NCI-H2196 treated with DMSO at 0.1 percent for 48 hours (cell line): Measurements from ENCODE around the gene IGFALS.
A peak's percentile ranks its signal among the peaks of the same experiment; 100 is the strongest.
"Not testable (repeated sequence)": the region's sequence is repeated elsewhere in the genome, so short reads cannot be mapped to it uniquely, and the experiment has no call there.

Experiments used
- DNase-seq: peaks from one replicate; lab custom pipeline; 2025; ENCODE audit not compliant: unreplicated experiment; lab: John Stamatoyannopoulos, UW

IGFALS gene

DNA sequence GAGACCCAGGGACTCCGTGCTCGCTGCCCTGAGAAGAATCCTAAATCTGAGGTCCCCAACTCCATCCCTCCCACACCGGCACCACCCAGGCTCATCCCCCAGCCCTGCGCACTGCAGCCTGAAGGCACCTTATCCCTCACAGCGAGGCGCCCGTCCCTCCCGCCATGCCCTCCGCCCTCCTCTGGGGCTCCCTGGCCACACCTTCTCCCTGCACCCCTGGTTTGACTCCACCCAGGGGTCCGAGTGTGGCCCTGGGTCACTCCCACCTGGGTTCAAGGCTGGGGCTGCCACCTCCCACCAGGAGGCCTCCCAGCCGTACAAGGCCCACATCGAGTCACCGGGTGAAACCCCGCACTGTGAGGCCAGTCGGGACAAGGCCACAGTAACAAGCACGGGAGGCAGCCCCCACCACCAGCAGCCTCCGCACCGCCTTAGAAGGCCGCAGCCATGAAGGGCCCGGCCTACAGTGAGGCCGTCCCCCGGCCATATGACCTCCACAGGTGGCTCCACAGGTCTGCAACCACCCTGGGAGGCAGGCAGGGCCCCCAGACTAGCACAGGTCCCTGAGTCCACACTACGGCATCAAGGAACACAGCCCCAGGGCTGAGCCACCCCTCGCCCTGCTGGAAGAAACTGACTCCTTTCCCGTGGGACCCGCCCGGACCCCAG, 24.8 kb upstream of the IGFALS start:
- DNase-seq = no peak

DNA sequence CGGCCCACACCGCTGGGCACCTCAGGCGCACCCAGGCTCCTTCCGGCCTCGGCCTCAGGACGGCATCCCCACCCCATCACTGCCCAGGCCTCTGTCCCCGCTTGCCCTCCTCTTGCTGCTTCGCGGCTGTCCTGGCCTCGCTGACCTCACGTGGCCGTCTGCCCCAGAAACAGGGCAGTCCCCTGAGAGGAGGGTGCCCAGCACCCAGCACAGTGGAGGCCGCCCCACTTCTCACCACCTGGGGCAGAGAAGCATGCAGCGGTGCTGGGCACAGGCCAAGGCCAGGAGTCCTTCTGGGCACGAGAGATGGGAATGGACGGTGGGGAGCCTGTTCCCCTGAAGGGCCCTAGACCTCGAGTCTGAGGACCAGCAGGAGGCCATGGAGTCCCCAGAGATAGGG, 24.2 kb upstream of the IGFALS start:
- DNase-seq = no peak

DNA sequence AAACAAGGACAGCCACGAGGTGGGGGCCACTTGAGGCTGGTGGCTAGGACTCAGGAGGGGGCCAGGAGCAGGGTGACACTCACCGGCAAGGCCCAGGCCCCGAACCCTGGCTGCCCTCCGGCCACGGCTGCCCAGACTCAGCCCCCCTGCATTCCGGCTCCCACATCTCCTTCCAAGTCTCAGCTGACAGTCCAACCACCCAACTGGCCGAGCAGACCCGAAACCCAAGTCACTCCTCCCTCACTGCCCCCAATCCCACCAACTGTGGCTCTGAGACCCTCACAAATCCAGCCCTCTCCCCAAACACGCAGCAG, 23.7 kb upstream of the IGFALS start:
- no peak for DNase-seq

DNA sequence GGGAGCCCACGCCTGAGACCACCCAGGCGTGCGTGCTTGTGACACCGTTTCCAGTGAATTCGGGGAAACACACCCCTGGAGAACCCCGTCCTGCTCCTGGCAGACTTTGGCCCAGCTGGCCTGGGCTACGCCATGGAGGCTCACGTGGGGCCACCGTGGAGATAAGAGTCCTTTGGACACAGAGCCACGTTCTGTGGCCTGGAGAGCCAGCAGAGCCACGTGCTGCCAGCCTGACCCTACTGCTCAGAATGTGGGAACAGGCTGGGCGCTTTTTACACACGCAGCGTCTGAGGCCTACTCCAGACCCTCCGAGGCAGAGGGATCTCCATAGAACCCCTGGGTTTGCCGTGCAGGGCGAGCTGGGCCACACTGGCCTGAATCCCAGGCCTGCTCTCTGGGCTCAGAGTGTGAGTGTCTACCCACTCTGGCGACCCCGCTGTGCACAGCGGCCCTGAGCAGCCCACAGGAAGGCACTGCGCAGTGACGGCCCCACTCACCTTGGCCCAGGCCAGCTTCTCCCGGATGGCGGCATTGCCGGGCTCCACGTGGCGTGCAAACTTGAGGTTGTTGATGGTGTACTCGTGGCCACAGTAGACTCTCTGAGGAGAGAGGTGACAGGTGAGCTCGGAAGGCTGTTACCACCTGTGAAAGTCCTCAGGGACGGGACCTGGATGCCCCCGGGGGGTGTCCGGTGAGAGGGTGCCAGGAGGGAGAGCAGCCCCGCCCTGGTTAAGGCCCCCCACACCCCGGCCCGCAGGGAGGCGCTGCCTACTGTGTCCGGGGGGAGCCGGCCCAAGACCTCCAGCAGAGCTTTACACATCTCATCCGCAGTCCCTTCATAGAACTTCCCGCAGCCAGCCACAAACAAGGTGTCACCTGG, 23.1 kb upstream of the IGFALS start:
- no peak for DNase-seq

DNA sequence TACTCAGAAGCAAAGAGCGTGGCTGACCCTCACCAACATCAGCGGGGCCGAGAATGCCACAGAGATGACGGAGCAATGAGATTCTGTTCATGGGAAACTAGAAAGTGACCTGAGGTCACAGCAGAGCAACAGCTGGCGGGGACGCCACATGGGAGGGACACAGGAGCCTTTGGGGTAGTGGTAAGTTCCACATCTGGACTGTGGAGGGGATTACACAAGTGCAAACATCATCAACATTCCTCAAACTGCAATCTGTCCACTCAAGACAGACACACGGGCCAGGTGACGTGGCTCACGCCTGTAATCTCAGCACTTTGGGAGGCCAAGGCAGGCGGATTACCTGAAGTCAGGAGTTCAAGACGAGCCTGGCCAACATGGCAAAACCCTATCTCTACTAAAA, 22.0 kb upstream of the IGFALS start:
- no peak for DNase-seq

DNA sequence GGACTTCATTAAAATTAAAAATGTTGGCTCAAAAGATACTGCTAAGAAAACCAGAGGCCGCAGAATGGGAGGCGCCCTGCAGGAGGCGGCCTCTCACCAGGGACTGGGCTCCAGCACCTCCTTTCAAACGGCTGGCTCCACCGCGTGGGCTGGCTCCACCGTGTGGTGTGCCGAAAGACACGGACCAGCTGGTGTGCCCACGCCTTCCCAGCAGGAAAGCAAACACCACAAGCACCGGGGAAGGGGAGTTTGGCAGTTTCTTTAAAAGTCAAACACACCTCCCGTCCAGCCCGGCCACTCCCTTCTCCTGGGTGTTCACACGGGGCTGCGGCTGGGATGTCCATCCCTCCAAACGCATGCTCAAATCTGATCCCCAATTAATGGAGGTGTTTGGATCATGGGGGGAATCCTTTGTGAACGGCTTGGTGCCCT, 19.2 kb upstream of the IGFALS start:
- peak; percentile 58 for DNase-seq

DNA sequence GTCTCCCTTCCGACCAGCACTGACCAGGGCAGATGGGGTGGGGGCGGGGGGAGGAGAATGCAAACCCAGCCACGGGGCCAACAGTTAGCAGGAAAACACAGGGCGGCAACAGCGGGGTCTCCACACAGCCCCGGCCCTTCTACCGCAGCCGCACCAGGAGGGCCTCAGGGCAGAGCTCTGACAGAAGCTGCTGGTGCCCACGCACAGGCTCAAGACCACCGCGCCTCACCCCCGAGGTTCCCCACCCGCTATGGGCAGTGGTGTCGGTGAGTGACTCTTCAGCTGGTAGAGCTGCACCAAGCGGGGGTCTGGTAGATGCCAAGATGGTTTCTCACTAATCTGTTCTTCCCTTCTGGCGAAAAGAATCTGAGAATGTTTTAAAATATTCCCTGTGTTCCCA, 17.0 kb upstream of the IGFALS start:
- no peak for DNase-seq

DNA sequence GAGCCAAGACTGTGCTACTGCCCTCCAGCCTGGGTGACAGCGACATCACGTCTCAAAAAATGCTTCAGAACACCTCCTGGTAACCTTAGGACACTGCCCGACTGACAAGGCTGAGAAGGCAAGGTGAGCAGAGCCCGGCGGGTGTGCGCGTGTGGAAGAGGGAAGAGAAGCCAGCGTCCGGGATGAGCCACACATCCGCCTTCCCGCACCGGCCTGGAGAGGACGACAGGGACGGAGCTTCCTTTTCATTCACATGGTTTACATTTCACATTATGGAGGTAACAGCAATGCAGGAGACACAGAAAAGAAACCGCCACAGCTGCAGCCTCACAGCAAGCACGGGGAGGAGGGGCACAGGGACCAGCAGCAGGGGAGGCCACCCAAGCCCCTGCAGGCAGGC, 16.6 kb upstream of the IGFALS start:
- no peak for DNase-seq

DNA sequence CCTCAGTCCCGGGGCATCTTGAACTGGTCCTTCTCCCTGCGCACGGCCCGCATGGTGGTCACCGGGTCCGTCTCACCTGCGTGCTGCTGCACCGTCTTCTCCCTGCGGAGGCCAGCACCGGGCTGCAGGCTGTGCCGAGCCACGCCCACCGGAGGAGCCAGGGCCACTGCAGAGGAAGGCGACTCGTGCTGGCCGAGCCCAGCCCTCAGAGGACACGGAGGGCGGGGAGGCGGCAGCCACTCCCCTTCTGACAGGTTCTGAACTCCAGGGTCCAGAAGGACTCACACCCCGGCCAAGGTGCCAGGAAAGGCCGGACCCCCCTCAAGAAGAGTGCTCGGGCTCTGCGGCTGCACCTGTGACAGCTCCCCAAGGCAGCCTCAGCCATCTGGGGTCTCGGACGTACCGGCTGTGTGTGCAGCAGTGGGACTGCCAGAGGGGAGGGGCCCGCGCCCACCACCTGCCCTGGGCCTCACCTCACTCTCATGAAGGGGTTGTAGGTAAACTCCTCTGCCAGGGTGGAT, 15.8 kb upstream of the IGFALS start:
- no peak for DNase-seq

DNA sequence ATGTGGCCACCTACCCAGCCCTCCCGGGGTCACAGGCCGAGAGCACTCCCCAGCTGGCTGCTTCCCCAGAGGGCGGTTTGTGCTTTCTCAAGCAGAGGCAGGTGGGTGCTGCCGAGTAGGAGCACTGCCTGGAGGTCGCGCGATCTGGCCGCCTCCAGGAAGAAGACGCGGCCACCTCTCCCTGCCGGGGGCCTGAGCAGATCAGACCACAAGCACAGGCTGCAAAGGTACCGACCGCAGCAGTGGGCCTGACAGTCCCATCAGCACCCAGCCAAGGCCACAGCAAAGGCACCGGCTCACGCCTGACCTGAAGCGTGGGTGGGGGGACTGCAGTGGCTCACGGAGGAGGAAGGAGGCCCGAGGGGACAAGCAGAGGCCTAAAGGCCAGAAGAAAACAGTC, 15.2 kb upstream of the IGFALS start:
- DNase-seq = no peak

DNA sequence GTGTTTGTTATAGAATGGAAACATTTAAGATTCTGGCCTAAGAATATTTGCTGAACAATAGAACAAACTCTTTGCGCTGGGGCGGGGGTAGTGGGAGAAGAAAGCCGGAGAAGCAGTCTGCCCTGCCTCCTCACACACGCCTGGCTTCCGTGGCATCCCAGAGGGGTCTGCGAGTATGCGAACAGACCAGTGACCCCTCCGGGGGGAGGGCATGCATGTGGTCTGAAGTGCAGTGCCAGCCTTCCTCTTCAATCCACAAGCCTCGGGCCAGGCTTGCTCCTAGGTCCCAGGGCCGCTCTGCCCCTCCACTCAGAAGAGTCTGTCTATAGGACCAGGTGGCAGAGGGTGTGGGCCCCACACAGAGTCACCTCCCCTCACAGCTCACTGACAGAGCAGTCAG, 14.1 kb upstream of the IGFALS start:
- no peak for DNase-seq

DNA sequence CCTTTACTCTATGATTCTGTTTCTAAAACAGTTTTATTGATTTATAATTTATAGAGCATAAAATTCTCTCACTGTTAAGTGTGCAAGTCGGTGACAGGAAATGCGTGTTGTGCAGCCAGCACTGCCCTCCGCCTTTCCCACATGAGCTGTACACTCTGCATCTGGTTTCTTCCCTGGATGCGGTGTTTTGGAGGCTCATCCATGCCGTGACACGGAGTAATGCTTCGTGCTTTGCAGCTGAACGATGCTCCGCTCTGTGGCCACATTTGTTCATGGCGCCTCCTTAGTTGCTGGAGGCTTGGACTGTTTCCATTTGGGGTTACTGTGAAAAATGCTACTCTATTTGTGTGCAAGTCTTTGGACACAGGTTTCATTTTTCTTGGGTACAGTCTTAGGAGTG, 7.2 kb upstream of the IGFALS start:
- DNase-seq = no peak

DNA sequence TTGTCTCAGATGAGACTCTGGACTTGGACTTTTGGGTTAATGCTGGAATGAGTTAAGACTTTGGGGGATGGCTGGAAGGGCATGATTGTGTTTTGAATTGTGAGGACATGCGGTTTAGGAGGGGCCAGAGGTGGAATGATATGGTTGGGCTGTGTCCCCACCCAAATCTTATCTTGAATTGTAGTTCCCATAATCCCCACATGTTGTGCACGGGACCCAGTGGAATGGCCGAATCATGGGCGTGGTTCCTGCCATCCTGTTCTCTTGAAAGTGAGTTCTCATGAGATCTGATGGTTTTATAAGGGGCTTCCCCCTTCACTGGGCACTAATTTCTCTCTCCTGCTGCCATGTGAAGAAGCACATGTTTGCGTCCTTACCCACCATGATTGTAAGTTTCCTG, 5.8 kb upstream of the IGFALS start:
- not testable (repeated sequence) for DNase-seq

DNA sequence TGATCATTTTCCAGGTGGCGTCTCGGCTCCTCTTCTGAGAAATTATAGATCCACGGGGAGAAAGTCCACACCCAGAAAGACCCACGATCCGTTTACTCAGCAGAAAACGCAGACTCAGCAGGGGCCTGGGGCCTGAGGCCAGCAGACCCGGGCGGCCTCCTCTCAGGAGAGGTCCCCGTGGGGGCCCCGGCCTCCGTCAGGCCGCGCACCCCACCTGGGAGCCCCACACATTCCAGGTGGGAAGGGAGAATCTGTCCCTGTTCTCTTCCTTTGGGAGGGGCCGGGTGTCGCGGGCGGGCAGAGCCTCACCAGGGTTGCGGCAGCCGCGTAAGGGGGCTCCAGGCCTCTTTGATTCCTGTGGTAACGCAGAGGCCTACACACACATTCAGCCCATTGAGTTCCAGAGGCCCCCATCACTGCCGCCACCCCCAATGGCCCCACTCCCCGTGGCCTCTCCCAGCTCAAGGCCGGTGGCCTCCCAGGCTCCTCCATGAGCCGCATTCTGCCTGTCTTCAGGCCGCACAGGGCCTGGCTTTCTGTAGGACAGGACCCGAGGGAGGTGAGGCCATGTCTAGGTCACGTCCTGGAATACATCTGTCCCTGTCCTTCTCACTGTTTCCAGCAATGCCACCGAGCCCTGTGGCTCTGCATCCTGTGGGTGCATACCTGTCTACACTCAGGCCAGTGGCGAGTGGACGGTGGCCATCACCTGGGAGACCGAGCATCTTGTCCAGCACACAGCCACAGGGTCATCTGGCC, 1.6 kb upstream of the IGFALS start:
- DNase-seq = no peak

DNA sequence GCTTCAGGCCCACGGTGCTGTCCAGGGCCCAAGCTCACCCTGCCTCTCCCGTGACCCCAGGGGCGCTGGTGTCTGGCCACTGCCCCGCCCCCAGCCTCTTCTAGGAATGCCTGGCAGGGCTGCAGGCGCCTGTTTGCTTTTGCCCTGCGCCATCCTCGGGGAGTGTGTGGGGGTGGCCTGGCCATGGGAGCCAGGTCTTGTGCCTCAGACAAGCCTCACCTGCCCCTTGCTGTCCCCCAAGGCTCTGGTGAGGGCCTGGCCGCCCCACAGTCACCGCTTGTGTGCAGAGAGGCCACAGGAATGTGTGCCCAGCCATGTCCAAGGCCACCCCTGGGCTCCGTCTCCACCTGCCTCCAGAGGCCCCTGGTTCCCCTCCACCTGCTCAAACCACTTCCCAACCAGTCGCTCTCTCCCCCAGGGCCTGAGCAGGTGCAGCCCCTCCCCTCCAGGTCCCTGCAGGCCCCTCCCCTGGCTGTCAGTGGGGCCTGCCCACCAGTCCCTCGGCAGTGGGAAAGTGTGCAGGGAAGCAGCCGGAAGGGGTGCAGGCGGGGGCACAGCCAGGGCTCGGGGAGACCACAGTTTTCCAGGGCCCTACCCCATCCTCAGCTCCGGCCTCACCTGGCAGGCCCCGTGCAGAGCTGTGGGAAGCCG, 841 bp upstream of the IGFALS start:
- DNase-seq = no peak

DNA sequence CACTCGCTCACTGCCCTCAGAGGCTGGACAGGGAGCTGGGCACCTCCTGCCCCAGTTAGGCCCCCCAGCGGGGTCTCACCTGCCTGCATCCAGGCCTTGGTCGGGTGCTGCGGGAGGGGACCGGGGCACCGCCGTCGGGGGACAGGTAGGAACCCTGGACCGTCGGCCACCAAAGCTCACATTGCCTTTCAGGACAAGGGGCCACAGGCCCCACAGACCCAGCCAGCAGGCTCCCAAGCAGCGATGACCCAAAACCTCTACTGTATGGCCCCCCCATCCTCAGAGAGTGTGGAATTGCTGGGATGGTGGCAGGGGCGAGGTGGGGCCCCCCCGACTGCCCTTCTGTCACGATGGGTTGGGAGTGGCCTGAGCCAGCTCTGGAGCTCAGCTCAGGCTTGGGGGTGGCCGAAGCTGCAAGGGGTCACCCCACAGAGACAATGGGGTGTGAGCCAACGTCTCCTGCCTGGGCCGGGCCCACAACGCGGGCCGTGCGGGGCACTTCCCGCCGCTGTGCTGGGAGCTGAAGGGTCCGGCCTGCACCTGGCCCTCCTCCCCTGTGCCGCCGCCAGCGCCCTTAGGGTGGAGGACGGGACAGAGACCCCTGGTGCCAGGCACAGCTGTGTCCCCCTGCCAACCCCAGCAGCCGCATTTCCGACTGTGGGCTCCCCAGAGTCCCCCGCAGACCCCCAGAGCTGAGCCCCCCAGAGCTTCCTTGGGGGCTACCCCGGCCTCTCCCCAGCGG, 498 bp downstream of the IGFALS start:
- DNase-seq = no peak

DNA sequence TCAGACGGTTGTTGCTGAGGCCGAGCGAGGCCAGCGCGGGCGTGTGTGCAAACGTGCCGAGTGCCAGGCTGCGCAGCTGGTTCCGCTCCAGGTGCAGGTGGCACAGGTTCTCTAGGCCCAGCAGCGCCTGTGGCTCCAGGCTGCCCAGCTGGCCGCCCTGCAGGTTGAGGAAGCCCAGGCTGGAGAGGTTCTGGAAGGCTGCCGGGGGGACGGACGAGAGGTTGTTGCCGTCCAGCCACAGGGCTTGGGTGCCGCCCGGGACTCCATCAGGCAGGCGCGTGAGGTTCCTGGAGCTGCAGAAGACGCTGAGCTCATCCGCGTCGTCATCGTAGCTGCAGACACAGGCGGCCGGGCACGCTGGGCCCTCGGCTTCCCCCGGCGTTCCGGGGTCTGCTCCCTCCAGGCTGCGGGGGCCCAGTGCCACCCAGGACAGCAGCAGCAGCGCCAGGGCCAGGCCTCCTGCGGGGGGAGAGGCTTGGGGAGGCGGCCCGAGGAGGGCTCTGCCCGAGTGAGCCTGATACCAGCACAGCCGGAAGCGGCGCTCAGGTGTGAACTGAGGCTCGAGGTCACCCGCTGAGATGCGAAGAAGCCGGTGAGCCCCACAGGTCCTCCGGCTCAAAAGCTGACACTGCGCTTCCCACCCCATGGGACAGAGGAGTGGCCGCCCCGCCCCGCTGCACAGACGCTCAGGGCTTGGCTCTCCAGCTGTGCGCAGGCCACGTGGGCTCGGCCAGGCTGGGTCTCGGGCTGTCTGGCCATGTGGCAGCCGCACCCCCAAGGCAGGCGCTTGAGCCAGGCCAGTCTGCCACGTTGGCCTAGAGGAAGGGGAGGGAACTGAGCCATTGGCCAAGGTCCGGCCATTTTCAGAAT, 1.3 kb downstream of the IGFALS start:
- DNase-seq = no peak

DNA sequence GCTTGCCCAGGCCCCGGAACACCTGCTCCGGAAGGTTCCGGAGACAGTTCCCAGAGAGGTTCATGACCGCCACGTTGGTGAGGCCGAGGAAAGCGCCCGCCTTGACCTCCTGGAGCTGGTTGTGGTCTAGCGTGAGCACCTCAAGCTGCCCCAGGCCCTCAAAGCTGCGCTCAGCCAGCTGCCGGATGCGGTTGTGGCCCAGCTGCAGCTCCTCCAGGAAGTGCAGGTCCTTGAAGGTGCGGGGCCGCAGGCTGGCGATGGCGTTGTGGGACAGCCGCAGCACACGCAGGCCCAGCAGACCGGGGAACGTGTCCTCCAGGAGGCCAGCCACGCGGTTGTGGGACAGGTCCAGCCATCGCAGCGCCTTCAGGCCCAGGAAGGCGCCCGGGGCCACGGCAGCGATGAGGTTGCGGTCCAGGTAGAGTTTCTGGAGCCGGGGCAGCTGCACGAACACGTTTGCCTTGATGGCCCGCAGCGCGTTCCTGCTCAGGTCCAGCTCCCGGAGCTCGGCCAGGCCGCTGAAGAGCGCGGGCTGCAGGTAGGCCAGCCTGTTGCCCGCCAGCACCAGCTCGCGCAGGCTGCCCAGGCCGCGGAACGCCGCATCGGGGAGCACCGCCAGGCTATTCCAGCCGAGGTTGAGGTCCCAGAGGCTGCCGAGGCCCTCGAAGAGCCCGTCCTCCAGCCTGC, 2.1 kb downstream of the IGFALS start:
- no peak for DNase-seq

DNA sequence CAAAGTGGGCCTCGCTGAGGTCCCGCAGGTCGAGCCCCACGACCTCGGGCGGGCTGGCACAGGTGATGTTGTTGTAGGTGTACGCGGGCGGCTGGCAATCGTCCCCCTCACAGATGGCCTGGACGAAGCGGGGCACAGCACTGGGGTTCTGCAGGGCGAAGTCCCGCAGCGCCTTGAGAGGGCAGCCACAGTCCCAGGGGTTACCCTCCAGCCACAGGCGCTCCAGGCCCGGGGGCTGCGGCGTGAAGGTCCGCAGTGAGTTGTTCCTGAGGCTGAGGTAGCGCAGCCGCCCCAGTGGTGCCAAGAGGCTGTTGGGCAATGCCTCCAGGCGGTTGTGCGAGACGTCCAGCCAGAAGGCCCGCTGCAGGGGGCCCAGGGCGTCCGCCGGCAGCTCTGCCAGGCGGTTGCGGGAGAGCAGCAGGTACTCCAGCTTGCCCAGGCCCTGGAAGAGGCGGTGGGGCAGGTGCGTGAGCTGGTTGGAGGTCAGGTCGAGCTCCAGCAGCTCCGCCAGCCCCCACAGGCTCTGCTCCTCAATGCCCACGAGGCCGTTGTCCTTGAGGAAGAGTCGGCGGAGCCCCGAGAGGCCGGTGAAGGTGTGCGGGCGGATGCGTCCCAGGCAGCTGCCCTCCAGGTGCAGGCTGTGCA, 2.8 kb downstream of the IGFALS start:
- no peak for DNase-seq
